ENCODE results near the gene PTPRD.

Gene PTPRD

GRCh38 chr9:8651846-8652215 lies 1961.0 kb downstream of the PTPRD start:
- no peak overlapping the region for H3K4me3 ChIP-seq (ENCODE audit: low read length)
- H3K27me3 ChIP-seq (ENCODE audit: control insufficient read depth, low read length) = no peaks in the 10 kb centered on the region
- no peaks in the 10 kb centered on the region for H3K4me1 ChIP-seq (ENCODE audit: control insufficient read depth, low read length)
- H4K20me1 ChIP-seq (ENCODE audit: control insufficient read depth, insufficient read depth, low read depth, low read length) = no peaks in the 10 kb centered on the region
- no peaks in the 10 kb centered on the region for H3K9me3 ChIP-seq (ENCODE audit: control insufficient read depth, insufficient read depth, low read length)
- H3K36me3 ChIP-seq (ENCODE audit: control insufficient read depth, low read length) = no peaks in the 10 kb centered on the region
- no peak overlapping the region for H3K4me2 ChIP-seq (ENCODE audit: low read length)
- H3K79me2 ChIP-seq (ENCODE audit: control insufficient read depth, low read length) = no peaks in the 10 kb centered on the region
- no peaks in the 10 kb centered on the region for H3K9me2 ChIP-seq (replicated peaks; ENCODE audit: control insufficient read depth, low read length)
- H3F3A ChIP-seq (ENCODE audit: control insufficient read depth, insufficient read depth) = no peaks in the 10 kb centered on the region
- H3K27ac ChIP-seq (ENCODE audit: low read depth, low read length) = no peak overlapping the region
- no peak for TF ChIP-seq EZH2phosphoT487 (IDR thresholded peaks at IDR 0.05; ENCODE audit: borderline replicate concordance, low read length)
- TF ChIP-seq, protein P1, sequence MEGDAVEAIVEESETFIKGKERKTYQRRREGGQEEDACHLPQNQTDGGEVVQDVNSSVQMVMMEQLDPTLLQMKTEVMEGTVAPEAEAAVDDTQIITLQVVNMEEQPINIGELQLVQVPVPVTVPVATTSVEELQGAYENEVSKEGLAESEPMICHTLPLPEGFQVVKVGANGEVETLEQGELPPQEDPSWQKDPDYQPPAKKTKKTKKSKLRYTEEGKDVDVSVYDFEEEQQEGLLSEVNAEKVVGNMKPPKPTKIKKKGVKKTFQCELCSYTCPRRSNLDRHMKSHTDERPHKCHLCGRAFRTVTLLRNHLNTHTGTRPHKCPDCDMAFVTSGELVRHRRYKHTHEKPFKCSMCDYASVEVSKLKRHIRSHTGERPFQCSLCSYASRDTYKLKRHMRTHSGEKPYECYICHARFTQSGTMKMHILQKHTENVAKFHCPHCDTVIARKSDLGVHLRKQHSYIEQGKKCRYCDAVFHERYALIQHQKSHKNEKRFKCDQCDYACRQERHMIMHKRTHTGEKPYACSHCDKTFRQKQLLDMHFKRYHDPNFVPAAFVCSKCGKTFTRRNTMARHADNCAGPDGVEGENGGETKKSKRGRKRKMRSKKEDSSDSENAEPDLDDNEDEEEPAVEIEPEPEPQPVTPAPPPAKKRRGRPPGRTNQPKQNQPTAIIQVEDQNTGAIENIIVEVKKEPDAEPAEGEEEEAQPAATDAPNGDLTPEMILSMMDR (IDR thresholded peaks at IDR 0.05; ENCODE audit: low read depth, low read length, poor library complexity, severe bottlenecking) = no peak

DNA sequence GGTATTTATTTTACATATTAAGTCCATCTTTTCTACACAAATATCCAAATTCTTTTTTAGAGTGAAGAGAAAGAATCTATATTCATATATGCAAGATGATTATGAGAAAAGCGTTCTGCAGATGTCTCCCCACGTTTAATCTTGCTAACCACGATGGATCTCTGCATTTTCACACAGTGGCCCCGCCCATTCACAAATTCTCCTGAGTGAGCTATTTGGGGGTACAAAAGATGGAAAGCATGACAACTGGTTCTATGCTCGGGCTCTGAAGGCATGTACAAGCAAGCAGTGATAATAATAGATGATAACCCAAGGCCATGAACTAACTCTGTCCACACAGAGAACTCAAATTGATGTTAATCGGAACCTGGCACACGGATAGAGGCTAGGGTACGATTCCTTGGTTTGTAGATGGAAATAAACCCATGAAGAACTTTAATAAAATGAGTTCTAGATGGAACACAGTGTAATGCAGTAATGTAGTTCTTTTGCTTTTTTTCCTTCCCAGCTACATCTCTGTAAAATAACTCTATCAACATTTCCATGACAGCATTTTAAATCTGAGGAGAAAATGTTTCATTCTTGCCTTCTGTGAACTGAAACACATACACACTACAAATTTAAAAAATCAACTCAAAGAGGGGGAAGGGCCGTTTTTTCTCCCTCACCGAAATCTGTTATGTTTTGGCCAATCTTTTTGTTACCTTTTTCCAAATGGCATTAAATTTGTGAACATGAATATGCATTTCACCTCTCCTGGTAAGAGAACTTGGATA lies 1961.5 kb downstream of the PTPRD start:
- H3F3A ChIP-seq (ENCODE audit: control insufficient read depth, insufficient read depth) = no peaks in the 10 kb centered on the region
- no peaks in the 10 kb centered on the region for H4K20me1 ChIP-seq (ENCODE audit: control insufficient read depth, insufficient read depth, low read depth, low read length)
- TF ChIP-seq, protein P1 (IDR thresholded peaks at IDR 0.05; ENCODE audit: low read depth, low read length, poor library complexity, severe bottlenecking) = no peak
- TF ChIP-seq EZH2phosphoT487 (IDR thresholded peaks at IDR 0.05; ENCODE audit: borderline replicate concordance, low read length) = no peak
- no peak overlapping the region for H3K4me3 ChIP-seq (ENCODE audit: low read length)
- no peaks in the 10 kb centered on the region for H3K27me3 ChIP-seq (ENCODE audit: control insufficient read depth, low read length)
- no peaks in the 10 kb centered on the region for H3K79me2 ChIP-seq (ENCODE audit: control insufficient read depth, low read length)
- H3K9me3 ChIP-seq (ENCODE audit: control insufficient read depth, insufficient read depth, low read length) = no peaks in the 10 kb centered on the region
- H3K36me3 ChIP-seq (ENCODE audit: control insufficient read depth, low read length) = no peaks in the 10 kb centered on the region
- no peaks in the 10 kb centered on the region for H3K9me2 ChIP-seq (replicated peaks; ENCODE audit: control insufficient read depth, low read length)
- H3K4me2 ChIP-seq (ENCODE audit: low read length) = no peak overlapping the region
- H3K27ac ChIP-seq (ENCODE audit: low read depth, low read length) = no peak overlapping the region
- no peaks in the 10 kb centered on the region for H3K4me1 ChIP-seq (ENCODE audit: control insufficient read depth, low read length)

DNA sequence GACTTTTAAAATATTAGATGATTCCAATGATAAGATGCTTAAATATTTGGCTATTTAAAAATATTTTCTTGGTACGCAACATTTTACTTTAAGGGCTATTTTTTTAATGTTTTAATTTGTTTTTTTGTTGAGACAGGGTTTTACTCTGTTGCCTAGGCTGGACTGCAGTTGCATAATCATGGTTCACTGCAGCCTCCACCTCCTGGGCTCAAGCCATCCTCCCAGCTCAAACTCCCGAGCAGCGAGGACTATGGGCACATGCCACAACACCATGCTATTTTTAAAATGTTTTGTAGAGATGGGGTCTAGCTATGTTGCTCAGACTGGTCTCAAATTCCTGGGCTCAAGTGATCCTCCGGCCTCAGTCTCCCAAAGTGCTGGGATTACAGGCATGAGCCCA lies 1963.0 kb downstream of the PTPRD start:
- H3K4me2 ChIP-seq (ENCODE audit: low read length) = no peak overlapping the region
- H3K27me3 ChIP-seq (ENCODE audit: control insufficient read depth, low read length) = no peaks in the 10 kb centered on the region
- H3F3A ChIP-seq (ENCODE audit: control insufficient read depth, insufficient read depth) = no peaks in the 10 kb centered on the region
- H3K4me1 ChIP-seq (ENCODE audit: control insufficient read depth, low read length) = no peaks in the 10 kb centered on the region
- no peaks in the 10 kb centered on the region for H3K36me3 ChIP-seq (ENCODE audit: control insufficient read depth, low read length)
- no peaks in the 10 kb centered on the region for H3K9me3 ChIP-seq (ENCODE audit: control insufficient read depth, insufficient read depth, low read length)
- H4K20me1 ChIP-seq (ENCODE audit: control insufficient read depth, insufficient read depth, low read depth, low read length) = no peaks in the 10 kb centered on the region
- H3K9me2 ChIP-seq (replicated peaks; ENCODE audit: control insufficient read depth, low read length) = no peaks in the 10 kb centered on the region
- H3K4me3 ChIP-seq (ENCODE audit: low read length) = no peak overlapping the region
- TF ChIP-seq EZH2phosphoT487 (IDR thresholded peaks at IDR 0.05; ENCODE audit: borderline replicate concordance, low read length) = no peak
- TF ChIP-seq, protein P1 (IDR thresholded peaks at IDR 0.05; ENCODE audit: low read depth, low read length, poor library complexity, severe bottlenecking) = no peak
- H3K27ac ChIP-seq (ENCODE audit: low read depth, low read length) = no peak overlapping the region
- H3K79me2 ChIP-seq (ENCODE audit: control insufficient read depth, low read length) = no peaks in the 10 kb centered on the region

Measured in DOHH2 (cell line).